GM21515 (cell line): ENCODE results near the gene CCDC141.

Experiments
- ATAC-seq: cut with Tn5 transposase; IDR thresholded peaks from one replicate; pipeline ENCODE4 v1.9.1; 2021; ENCODE audit not compliant: unreplicated experiment

CCDC141 gene

GRCh38 chr2:178874529-178875240 is 175.3 kb downstream of the CCDC141 start:
- ATAC-seq = no peak

GRCh38 chr2:178873912-178874311 is 176.0 kb downstream of the CCDC141 start:
- ATAC-seq = no peak

GRCh38 chr2:178871536-178871935 is 178.4 kb downstream of the CCDC141 start:
- no peak for ATAC-seq

GRCh38 chr2:178870703-178871102 is 179.2 kb downstream of the CCDC141 start:
- ATAC-seq = no peak

- no peak for ATAC-seq
Measured at GRCh38 chr2:178865999-178866398, 183.9 kb downstream of the CCDC141 start.

- no peak for ATAC-seq
Measured at GRCh38 chr2:178865146-178865936, 184.6 kb downstream of the CCDC141 start.

GRCh38 chr2:178863856-178864620 is 185.9 kb downstream of the CCDC141 start:
- no peak for ATAC-seq

- no peak for ATAC-seq
Measured at GRCh38 chr2:178863130-178863855, 186.6 kb downstream of the CCDC141 start.

- ATAC-seq = no peak
Measured at GRCh38 chr2:178860551-178860950, 189.4 kb downstream of the CCDC141 start.

GRCh38 chr2:178859730-178860129 is 190.2 kb downstream of the CCDC141 start:
- ATAC-seq = no peak

- no peak for ATAC-seq
Measured at GRCh38 chr2:178858896-178859625, 190.9 kb downstream of the CCDC141 start.

GRCh38 chr2:178855151-178855550 is 194.8 kb downstream of the CCDC141 start:
- ATAC-seq = no peak

GRCh38 chr2:178848335-178848734 is 201.6 kb downstream of the CCDC141 start:
- no peak for ATAC-seq

- ATAC-seq = no peak
Measured at GRCh38 chr2:178846458-178846802, 203.5 kb downstream of the CCDC141 start.

- ATAC-seq = no peak
Measured at GRCh38 chr2:178845566-178846457, 204.1 kb downstream of the CCDC141 start.

GRCh38 chr2:178844701-178845100 is 205.2 kb downstream of the CCDC141 start:
- ATAC-seq = no peak

GRCh38 chr2:178844269-178844668 is 205.7 kb downstream of the CCDC141 start:
- ATAC-seq = no peak

GRCh38 chr2:178843697-178844096 is 206.2 kb downstream of the CCDC141 start:
- no peak for ATAC-seq

GRCh38 chr2:178836807-178837206 is 213.1 kb downstream of the CCDC141 start:
- no peak for ATAC-seq
